Epithelial cell of proximal tubule (primary cell): ENCODE results near the gene MYZAP. TPM values are rescaled to one million over a fixed set of nuclear protein-coding genes. Genes with fewer than 3 reads are reported as not detected.

Source experiments
- DNase-seq: peaks from one replicate; pipeline ENCODE4 v3.0.0-alpha.2; 2011; ENCODE audit warnings: low read depth
- H3K4me3 ChIP-seq: 2 replicates; pipeline ENCODE4 v1.5.1; 2011; ENCODE audit warnings: low read depth, mild to moderate bottlenecking, low read length
- total RNA-seq: library from RNA; depleted of rRNA; stranded (reverse); fragments of >200 nt; gene quantifications from 2 replicates; pipeline ENCODE4 v1.2.3, GENCODE V29; 2015
- TF ChIP-seq, protein P1 (sequence below): conservative IDR thresholded peaks from 2 replicates; pipeline ENCODE4 v1.5.1; 2012; ENCODE audit warnings: low read depth, mild to moderate bottlenecking, low read length

MYZAP gene
- total RNA-seq, 1 donor from 2014 or later: 0.06 TPM

DNA sequence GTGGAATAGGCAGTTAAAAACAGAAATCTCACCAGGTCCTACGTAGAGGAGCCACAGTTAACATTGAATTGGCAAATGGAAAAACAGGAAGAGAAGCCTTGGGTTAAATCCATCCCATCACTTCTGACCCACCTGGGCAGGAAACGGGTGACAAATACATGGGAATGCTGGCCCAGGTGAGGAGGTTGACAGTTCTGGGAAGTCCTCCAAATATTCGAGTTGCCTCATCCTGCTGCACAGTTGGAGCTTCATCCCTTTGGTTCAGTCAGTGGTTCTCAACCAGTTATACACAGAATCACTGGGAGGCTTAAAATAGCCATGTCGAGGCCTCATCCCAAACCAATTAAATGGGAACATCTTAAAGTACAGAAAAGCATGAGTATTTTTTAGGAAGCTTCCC, 5.3 kb downstream of the MYZAP start:
- TF ChIP-seq, protein P1, sequence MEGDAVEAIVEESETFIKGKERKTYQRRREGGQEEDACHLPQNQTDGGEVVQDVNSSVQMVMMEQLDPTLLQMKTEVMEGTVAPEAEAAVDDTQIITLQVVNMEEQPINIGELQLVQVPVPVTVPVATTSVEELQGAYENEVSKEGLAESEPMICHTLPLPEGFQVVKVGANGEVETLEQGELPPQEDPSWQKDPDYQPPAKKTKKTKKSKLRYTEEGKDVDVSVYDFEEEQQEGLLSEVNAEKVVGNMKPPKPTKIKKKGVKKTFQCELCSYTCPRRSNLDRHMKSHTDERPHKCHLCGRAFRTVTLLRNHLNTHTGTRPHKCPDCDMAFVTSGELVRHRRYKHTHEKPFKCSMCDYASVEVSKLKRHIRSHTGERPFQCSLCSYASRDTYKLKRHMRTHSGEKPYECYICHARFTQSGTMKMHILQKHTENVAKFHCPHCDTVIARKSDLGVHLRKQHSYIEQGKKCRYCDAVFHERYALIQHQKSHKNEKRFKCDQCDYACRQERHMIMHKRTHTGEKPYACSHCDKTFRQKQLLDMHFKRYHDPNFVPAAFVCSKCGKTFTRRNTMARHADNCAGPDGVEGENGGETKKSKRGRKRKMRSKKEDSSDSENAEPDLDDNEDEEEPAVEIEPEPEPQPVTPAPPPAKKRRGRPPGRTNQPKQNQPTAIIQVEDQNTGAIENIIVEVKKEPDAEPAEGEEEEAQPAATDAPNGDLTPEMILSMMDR: no peak
- no peak for DNase-seq
- H3K4me3 ChIP-seq: no peak overlapping the region

DNA sequence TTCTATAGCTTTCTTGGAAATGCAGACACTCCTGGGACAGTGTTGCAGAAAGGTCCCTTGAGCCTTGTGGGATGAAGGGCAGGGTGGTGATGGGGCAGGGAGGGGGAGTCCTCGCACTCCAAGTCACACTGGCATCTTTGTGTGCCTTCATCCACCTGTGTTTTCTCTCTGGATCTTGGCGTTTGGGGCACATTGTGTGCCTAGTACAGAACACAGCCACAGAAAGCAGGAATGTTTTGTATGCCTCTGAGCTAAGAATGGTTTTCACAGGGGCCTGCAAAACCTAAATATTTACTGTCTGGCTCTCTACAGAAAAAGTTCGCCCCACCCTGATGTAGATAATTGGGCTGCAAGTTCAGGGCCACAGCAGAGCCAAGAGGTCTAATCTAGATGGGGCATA, 5.7 kb downstream of the MYZAP start:
- no peak for DNase-seq
- H3K4me3 ChIP-seq: no peak overlapping the region
- TF ChIP-seq, protein P1: no peak

DNA sequence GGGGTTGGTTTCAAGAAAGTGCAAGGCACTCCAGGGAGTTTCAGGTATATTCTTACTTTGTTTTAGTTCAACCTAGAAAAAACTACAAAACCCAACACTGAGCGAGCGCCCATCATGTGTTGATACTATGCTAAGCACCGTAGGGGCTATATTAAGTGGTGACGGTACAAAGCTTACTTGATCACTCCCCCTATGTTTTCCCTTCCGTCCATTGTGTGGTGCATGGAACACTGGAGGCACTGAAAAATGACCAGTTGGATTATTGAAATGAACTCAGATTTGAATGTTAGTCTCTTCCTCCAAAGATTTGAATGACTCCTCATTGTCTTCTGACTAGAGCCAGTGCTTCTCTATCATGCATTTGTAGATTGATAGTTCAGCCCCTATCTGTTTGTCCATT, 6.6 kb downstream of the MYZAP start:
- no peak for DNase-seq
- TF ChIP-seq, protein P1: no peak
- no peak overlapping the region for H3K4me3 ChIP-seq

DNA sequence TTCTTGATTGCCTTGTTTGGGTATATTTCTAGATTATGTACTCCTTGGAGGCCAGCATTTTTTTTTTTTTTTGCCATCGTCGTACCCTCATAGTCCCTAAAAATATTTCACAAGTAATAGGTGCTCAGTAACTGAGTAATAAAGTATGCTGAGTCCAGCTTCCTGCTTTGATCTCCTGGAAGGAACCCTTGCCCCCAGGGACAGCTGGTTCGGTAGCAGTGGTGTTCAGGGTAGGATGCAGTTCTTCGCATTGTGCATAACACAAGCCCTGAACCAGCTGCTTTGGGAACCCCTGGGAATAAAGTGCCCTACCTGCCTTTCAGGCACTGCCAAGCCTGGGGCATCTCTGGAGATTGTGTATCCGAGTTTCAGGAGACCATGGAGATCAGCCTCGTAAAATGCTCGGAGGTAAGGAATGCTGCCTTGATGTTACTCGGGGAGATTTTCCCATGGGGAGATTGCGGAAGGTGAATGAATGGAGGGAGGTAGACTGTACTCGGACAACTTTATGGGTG, 7.6 kb downstream of the MYZAP start:
- TF ChIP-seq, protein P1: no peak
- no peak overlapping the region for H3K4me3 ChIP-seq
- no peak for DNase-seq

DNA sequence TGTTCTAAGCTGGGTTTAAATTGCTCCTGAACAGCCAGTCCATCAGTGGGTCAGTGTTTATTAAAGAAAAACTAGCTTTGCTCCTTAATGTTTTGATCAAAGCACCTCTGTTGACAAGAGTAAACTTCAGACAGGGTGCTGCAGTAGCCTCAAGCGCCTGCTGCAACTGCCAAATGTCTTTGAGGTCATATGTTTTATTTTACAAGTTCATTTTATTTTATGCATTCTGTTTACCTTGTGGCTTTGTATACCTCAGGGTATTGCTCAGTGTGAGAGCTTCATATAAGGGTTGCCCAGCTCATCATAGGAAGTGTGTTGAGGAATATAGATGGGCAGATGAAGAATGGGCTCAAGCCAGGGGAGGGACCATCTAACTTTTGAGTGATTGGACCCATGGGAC, 8.5 kb downstream of the MYZAP start:
- TF ChIP-seq, protein P1: no peak
- DNase-seq: no peak
- no peak overlapping the region for H3K4me3 ChIP-seq

DNA sequence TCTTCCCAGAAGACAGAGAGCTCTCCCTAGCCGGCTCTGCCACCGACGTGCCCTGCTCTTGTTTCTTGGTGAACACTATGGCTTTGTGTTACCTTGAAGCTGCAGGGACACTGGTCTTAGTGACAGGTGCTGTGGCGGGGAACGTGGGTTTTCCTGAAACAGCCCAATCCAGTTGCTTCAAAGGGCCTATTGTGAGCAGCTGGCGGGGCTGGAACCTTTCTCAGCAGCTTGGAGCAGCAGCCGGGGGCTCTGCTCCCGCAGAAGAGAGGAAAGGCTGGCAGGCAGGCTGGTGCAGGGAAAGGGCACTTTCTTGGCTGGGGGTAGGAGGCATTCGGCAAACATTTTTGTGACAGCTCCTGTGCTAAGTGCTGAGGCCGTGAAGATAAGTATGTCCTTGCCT, 12.8 kb downstream of the MYZAP start:
- TF ChIP-seq, protein P1: no peak
- no peak overlapping the region for H3K4me3 ChIP-seq
- DNase-seq: no peak

DNA sequence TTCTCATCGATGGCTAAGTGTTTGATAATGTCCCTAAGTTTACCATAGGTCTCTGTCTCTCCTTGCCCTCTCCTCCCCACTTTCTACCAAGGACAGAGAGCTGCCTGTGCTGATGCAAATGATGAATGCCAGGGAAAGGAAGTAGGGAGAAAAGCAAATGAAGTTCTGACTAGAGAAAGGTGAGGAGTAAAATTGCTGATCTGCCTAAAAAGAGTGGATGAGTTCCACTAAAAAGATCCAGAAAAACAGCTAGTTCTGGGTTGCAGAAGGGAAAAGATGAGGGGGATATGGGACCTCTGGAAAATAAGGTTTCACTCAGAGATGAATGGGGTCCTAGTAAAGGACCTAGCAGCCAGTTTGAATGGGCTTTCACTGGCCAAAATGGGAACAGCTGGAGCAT, 13.8 kb downstream of the MYZAP start:
- no peak overlapping the region for H3K4me3 ChIP-seq
- DNase-seq: no peak
- TF ChIP-seq, protein P1: no peak
